GM18505 (cell line): Measurements from ENCODE around the gene REM1.
"Not testable (repeated sequence)": the region's sequence is repeated elsewhere in the genome, so short reads cannot be mapped to it uniquely, and the experiment has no call there.

ENCODE experiments used
- ATAC-seq: cut with Tn5 transposase; IDR thresholded peaks from one replicate; pipeline ENCODE4 v1.9.1; 2021; ENCODE audit not compliant: unreplicated experiment
- POLR2A ChIP-seq: IDR thresholded peaks from 4 replicates; pipeline ENCODE4 v1.6.1; 2011; ENCODE audit warnings: borderline replicate concordance; ENCODE audit not compliant: insufficient read depth, insufficient read length; ENCODE audit errors: extremely low read depth

REM1 gene

GRCh38 chr20:31505903-31506302 lies 30.8 kb downstream of the REM1 start:
- ATAC-seq, result no peak
- TF ChIP-seq POLR2A, result no peak

DNA sequence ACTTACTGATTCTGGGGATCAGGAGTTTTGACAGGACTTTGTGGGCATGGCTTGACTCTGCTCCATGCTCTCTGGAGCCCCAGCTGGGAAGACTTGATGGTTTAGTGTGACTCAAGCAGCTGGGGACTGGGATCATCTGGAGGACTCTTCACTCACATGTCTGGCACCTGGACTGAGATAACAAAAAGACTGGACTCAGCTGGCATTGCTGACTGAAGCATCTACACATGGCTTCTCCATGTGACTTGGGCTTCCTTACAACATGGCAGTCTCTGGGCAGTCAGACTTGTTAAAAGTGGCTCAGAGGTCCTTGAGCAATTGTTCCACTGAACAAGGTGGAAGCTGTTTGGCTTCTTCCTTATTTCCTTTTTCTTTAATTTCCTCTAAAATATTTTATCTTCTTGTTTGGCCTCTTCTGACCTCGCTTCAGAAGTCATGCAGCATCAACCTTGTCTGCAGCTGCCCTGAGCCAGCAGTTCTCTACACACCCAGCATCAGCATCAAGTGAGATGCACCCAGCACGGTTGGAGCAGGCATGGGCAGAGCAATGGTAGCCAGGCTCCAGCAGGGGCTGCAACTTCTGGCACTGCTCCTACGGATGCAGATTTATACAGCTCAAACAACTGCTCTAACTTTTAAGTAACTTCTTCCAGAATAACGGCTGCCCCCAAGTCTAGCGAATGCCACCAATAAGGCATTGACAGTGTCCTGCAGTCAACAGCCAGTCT lies 33.6 kb downstream of the REM1 start:
- TF ChIP-seq POLR2A, result no peak
- ATAC-seq, result no peak

- TF ChIP-seq POLR2A, result peak; percentile 93
- ATAC-seq, result peak; percentile 89
Observed at GRCh38 chr20:31514154-31515071, 39.3 kb downstream of the REM1 start, which contains the start of gene HM13. Gene HM13, plus strand, starts transcription at chr20:31514442. Its CDS starts 110 bp downstream, at chr20:31514552.

- no peak for TF ChIP-seq POLR2A
- ATAC-seq, result no peak
Observed at GRCh38 chr20:31515072-31515774, 40.1 kb downstream of the REM1 start.

GRCh38 chr20:31515775-31516107 lies 40.7 kb downstream of the REM1 start:
- ATAC-seq, result no peak
- TF ChIP-seq POLR2A, result no peak

DNA sequence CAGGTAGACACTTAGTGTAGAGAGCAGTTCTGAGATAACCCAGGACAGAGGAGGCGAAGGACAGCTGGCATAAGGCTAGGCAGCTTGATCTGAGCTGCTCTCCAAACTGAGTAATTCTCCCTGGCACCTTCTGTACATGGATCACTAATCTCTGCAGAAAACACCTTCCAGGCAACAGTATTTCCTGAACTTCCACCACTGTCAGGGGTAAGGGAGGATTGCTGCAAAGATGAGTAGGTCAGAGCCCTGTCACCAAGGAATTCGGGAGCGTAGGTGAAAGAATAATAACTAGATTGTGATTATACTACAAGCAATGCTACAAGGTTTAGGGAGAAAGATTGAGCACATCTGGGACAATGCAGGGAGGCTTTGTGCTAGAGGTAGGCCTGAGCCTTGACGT lies 41.1 kb downstream of the REM1 start:
- no peak for TF ChIP-seq POLR2A
- no peak for ATAC-seq

GRCh38 chr20:31516651-31517050 lies 41.6 kb downstream of the REM1 start:
- TF ChIP-seq POLR2A, result no peak
- ATAC-seq, result no peak

GRCh38 chr20:31517373-31517772 lies 42.3 kb downstream of the REM1 start:
- TF ChIP-seq POLR2A, result no peak

DNA sequence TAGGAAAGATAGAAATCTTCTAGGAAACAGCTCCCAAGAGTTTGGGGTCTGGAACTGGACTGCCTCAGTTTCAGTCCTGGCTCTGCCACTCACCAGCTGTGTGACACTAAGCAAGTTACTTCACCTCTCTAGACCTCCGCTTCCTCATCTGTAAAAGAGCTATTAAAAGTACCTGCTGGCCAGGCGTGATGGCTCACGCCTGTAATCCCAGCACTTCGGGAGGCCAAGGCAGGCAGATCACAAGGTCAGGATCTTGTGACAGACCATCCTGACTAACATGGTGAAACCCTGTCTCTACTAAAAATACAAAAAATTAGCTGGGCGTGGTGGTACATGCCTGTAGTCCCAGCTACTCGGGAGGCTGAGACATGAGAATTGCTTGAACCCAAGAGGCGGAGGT lies 46.2 kb downstream of the REM1 start:
- ATAC-seq, result not testable (repeated sequence)

More at GRCh38 chr20:31517373-31517772, 42.3 kb downstream of the REM1 start:
- ATAC-seq, result no peak

DNA sequence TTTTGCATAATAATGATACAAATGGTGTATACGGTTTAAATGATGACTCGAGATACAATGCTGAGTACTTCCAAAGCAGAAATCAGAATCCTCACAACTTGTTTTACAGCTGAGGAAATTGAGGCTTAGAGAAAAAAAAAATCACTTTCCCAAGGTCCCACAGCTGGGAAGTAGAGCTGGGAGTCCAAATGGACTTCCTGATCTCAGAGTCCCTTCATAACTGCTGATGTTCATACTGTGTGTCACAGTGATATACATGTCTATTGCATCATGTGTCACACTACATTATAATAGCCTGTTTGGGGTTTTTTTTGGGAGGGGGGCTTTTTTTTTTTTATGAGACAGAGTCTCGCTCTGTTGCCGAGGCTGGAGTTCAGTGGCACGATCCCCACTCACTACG lies 47.6 kb downstream of the REM1 start:
- no peak for TF ChIP-seq POLR2A
- ATAC-seq, result no peak

DNA sequence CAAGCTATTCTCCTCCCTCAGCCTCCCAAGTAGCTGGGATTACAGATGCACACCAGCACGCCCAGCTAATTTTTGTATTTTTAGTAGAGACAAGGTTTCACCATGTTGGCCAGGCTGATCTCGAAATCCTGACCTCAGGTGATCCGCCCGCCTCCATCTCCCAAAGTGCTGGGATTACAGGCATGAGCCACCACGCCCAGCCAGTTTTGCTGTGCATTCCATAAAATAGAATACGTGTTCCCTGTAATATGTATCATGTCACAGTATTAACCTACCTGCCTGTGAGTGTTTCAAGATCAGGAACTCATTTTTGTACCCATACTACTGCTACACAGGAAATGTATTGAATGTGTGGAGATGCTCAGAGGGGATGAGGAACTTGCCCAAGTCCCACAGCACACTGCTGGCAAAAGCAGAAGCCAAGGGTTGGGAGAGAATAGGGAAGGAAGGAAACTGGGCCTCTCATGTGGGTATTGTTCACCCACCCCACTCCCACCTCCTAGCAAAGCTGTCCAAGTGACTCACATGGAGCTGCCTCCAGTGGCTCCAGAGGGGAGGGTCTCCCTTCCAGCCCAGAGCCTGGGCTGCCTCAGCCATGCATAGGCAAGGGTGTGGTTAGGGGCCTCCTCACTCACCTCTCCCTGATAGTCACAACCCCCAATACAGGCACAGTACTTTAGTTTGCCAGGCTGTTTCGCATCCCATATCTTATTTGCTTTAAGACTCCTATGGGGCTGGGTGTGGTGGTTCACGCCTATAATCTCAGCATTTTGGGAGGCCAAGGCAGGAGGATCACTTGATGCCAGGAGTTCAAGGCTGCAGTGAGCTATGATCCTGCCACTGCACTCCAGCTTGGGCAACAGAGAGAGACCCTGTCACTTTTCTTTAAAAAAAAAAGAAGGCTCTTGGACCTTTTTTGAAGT lies 48.5 kb downstream of the REM1 start:
- no peak for TF ChIP-seq POLR2A
- ATAC-seq, result no peak

DNA sequence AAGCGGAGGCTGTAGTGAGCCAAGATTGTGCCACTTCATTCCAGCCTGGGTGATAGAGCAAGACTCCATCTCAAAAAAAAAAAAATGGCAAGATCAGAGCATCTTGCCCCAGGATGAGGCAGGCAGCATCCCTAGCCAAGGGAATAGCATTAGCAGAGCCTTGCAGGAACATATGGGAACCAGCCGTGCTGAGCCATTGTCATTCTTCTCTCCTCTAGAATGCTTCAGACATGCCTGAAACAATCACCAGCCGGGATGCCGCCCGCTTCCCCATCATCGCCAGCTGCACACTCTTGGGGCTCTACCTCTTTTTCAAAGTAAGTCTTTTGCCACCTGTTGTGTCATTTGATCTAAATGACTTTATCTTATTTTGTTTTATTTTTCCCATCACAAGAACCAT lies 52.2 kb downstream of the REM1 start:
- no peak for ATAC-seq
- no peak for TF ChIP-seq POLR2A
